Measurements from ENCODE around the gene DLGAP1.

- TF ChIP-seq CTCF (IDR thresholded peaks at IDR 0.05; ENCODE audit: low read depth, low read length) (no peak), POLR2A (IDR thresholded peaks at IDR 0.05; ENCODE audit: extremely low read depth, insufficient read length) (no peak)
These were observed 258.8 kb downstream of the DLGAP1 start for GRCh38 chr18:4196351-4196750.

Data from NB4 (cell line).